Measurements from ENCODE around the gene SH3PXD2A. TPM values are rescaled to one million over a fixed set of nuclear protein-coding genes. Genes with fewer than 3 reads are reported as not detected.

The SH3PXD2A gene
- total RNA-seq, 2 donors from 2014 or later, result 8.7 to 13.7 TPM

- peak in 1 of 2 donors; percentile 52 for ATAC-seq
- no peak for DNase-seq (ENCODE audit: low spot score in 2 of 2)
- H3K9me3 Mint-ChIP-seq, result no peaks in the 10 kb centered on the region
- H3K36me3 Mint-ChIP-seq, result no peaks in the 10 kb centered on the region
- H3K27ac Mint-ChIP-seq, result no peak overlapping the region
These were observed 12.3 kb downstream of the SH3PXD2A start for GRCh38 chr10:103843045-103843444.

DNA sequence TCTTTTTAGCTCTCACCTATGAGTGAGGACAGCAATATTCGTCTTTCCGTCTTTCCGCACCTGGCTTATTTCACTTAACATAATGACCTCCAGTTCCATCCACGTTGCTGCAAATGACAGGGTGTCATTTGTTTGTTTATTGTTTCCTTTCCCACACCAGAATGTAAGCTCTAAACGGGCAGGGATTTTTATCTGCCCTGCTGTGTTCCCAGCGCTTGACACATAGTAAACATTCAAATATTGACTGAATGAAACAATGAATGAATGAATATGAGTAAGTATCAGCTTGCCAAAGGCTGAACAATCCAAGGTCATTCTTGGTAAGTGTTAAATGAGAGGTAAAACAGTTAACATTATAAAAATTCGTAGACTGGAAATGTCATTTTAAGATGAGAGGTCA lies 12.8 kb downstream of the SH3PXD2A start:
- Mint-ChIP-seq H3K36me3 (no peaks in the 10 kb centered on the region), H3K9me3 (no peaks in the 10 kb centered on the region), H3K27ac (no peak overlapping the region)
- ATAC-seq, result no peak
- no peak for DNase-seq (ENCODE audit: low spot score in 2 of 2)

DNA sequence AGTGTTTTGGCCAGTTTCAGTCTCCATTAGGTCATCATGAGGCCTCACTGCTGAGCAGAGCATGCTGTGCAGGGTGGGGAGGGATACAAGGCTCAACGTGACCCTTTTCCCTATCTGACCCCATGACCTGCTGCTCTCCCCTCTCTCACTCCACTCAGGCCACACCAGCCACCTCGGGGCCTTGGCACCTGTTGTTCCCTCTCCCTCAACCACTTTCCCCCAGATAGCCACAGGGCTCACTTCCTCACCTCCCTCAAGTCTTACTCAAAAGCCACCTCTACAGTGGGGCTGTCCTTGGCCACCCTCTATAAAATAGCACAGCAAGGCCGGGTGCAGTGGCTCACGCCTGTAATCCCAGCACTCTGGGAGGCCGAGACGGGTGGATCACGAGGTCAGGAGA lies 13.9 kb downstream of the SH3PXD2A start:
- no peaks in the 10 kb centered on the region for H3K36me3 Mint-ChIP-seq
- H3K27ac Mint-ChIP-seq, result no peak overlapping the region
- no peak for DNase-seq (ENCODE audit: low spot score in 2 of 2)
- ATAC-seq, result no peak
- H3K9me3 Mint-ChIP-seq, result no peaks in the 10 kb centered on the region

GRCh38 chr10:103840740-103841070 lies 14.7 kb downstream of the SH3PXD2A start:
- Mint-ChIP-seq H3K27ac (no peak overlapping the region), H3K9me3 (no peaks in the 10 kb centered on the region), H3K36me3 (no peaks in the 10 kb centered on the region)
- no peak for DNase-seq (ENCODE audit: low spot score in 2 of 2)
- ATAC-seq, result no peak

GRCh38 chr10:103839872-103840739 lies 15.3 kb downstream of the SH3PXD2A start:
- Mint-ChIP-seq H3K9me3 (no peaks in the 10 kb centered on the region), H3K36me3 (no peaks in the 10 kb centered on the region)

GRCh38 chr10:103839519-103839871 lies 15.9 kb downstream of the SH3PXD2A start:
- DNase-seq (ENCODE audit: low spot score in 2 of 2), result no peak
- Mint-ChIP-seq H3K9me3 (no peaks in the 10 kb centered on the region), H3K27ac (no peak overlapping the region), H3K36me3 (no peaks in the 10 kb centered on the region)
- no peak for ATAC-seq

More at GRCh38 chr10:103839872-103840739, 15.3 kb downstream of the SH3PXD2A start:
- no peak overlapping the region for H3K27ac Mint-ChIP-seq
- no peak for DNase-seq (ENCODE audit: low spot score in 2 of 2)
- ATAC-seq, result no peak

DNA sequence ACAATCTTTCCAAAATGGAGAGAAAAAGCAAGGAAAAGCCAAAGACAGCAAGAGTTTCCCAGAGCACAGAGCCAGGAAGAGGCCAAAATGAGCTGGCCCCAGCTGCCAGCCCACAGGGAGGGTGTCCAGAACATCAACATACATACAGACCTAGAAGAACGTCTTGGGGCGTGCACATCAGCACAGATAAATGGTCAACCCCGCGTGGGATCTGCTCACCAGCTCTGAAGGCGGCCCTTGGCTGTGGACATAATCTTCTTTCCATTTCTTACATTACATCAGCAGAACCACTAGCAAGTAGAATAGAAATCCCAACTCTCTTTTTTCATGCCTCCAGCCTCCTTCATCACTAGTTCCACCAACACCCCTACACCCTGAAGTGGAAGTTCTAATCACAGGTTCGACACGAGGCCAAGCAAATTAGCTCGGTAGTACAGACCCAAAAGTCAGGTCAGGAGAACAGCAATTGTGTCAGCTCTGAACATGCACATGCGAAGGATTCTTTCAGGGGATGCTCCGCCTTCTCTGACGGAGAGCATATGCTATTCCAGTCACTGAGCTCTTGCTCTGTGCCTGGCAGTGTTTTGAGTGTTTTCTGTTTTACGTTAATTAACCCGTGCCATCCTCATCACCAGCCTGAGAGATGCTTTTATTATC lies 16.4 kb downstream of the SH3PXD2A start:
- DNase-seq (ENCODE audit: low spot score in 2 of 2), result no peak
- Mint-ChIP-seq H3K36me3 (no peaks in the 10 kb centered on the region), H3K27ac (no peak overlapping the region), H3K9me3 (no peaks in the 10 kb centered on the region)
- ATAC-seq, result no peak

- ATAC-seq, result no peak
- DNase-seq (ENCODE audit: low spot score in 2 of 2), result no peak
- Mint-ChIP-seq H3K9me3 (no peaks in the 10 kb centered on the region), H3K36me3 (no peaks in the 10 kb centered on the region), H3K27ac (no peak overlapping the region)
These were observed 17.3 kb downstream of the SH3PXD2A start for GRCh38 chr10:103838070-103838395.

GRCh38 chr10:103837370-103838069 lies 17.9 kb downstream of the SH3PXD2A start:
- Mint-ChIP-seq H3K9me3 (no peaks in the 10 kb centered on the region), H3K36me3 (no peaks in the 10 kb centered on the region), H3K27ac (no peak overlapping the region)
- DNase-seq (ENCODE audit: low spot score in 2 of 2) (no peak), ATAC-seq (no peak)

GRCh38 chr10:103836861-103837260 lies 18.5 kb downstream of the SH3PXD2A start:
- Mint-ChIP-seq H3K9me3 (no peaks in the 10 kb centered on the region), H3K27ac (no peak overlapping the region), H3K36me3 (no peaks in the 10 kb centered on the region)
- ATAC-seq, result no peak
- no peak for DNase-seq (ENCODE audit: low spot score in 2 of 2)

- no peaks in the 10 kb centered on the region for H3K36me3 Mint-ChIP-seq
These were observed 19.1 kb downstream of the SH3PXD2A start for GRCh38 chr10:103836273-103836672.

GRCh38 chr10:103835096-103836050 lies 20.0 kb downstream of the SH3PXD2A start:
- no peaks in the 10 kb centered on the region for H3K9me3 Mint-ChIP-seq
- DNase-seq (ENCODE audit: low spot score in 2 of 2), result no peak
- ATAC-seq, result no peak
- H3K27ac Mint-ChIP-seq, result no peak overlapping the region
- H3K36me3 Mint-ChIP-seq, result no peaks in the 10 kb centered on the region

More at GRCh38 chr10:103836273-103836672, 19.1 kb downstream of the SH3PXD2A start:
- Mint-ChIP-seq H3K27ac (no peak overlapping the region), H3K9me3 (no peaks in the 10 kb centered on the region)
- no peak for DNase-seq (ENCODE audit: low spot score in 2 of 2)
- ATAC-seq, result no peak

DNA sequence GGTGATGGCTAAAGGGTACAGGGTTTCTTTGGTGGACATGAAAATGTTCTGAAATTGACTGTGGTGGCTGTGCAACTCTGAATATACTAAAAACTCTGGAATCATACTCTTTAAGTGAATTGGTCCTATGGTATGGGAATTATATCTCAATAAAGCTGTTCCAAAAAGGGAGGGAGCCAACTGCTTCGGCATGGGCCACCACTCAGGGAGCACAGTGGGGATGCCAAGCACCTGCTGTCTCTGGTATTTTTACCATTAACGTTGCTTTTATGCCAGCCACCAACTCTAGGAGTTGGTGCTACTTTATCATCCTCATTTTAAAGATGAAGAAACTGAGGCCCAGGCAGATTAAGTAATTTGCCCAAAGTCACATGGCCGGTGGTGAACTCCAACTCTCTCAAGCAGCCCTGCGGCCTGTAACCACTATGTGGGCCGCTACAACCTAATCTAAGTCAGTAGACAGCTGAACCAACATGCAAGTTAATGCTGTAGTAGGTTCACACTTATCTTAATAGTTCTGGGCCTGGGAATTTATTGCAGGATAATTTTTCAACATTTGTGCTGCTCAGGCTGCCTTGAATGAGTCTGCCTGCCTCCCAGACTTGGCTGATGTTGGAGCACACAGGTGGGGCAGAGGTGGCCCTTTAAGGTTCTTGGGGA lies 20.8 kb downstream of the SH3PXD2A start:
- no peaks in the 10 kb centered on the region for H3K36me3 Mint-ChIP-seq
- ATAC-seq (no peak), DNase-seq (ENCODE audit: low spot score in 2 of 2) (no peak)
- no peak overlapping the region for H3K27ac Mint-ChIP-seq
- H3K9me3 Mint-ChIP-seq, result no peaks in the 10 kb centered on the region

- no peak for DNase-seq (ENCODE audit: low spot score in 2 of 2)
- no peak overlapping the region for H3K27ac Mint-ChIP-seq
- H3K9me3 Mint-ChIP-seq, result no peaks in the 10 kb centered on the region
- no peaks in the 10 kb centered on the region for H3K36me3 Mint-ChIP-seq
- ATAC-seq, result no peak
These were observed 21.5 kb downstream of the SH3PXD2A start for GRCh38 chr10:103833731-103834365.

- ATAC-seq (no peak), DNase-seq (ENCODE audit: low spot score in 2 of 2) (no peak)
- no peak overlapping the region for H3K27ac Mint-ChIP-seq
- no peaks in the 10 kb centered on the region for H3K36me3 Mint-ChIP-seq
- H3K9me3 Mint-ChIP-seq, result no peaks in the 10 kb centered on the region
These were observed 22.6 kb downstream of the SH3PXD2A start for GRCh38 chr10:103832806-103833205.

All from activated naive CD4-positive, alpha-beta T cell treated with anti-CD3 and anti-CD28 coated beads, Interleukin-2, amount 50 U/mL, for 72 hours (primary cell).